Middle frontal gyrus (tissue), 1 donor: ENCODE measurements around the gene TMEM135.
"Not testable (repeated sequence)": the region's sequence is repeated elsewhere in the genome, so short reads cannot be mapped to it uniquely, and the experiment has no call there.

Experiments
- DNase-seq: peaks from one replicate; pipeline ENCODE4 v3.0.0-alpha.2; 2015; ENCODE audit warnings: low spot score; ENCODE audit errors: extremely low spot score

Gene TMEM135

DNA sequence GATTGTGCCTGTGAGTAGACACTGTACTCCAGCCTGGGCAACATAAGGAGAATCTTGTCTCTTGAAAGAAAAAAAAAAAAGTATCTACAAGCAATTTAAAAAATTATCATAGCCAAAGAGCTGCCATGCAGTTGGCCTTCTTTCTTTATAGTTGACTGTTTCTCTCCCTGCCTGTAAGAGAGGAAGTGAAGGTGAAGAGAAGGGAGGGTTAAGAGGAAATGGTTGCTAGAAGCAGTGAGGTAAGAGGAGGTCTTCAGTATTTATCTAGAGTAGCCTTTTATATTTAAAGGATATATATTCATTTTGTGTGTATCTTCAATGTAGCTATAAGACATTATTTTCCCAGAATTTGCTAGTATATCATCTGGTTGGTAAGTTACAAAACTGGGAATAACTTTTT, 217.9 kb downstream of the TMEM135 start:
- DNase-seq, result no peak

DNA sequence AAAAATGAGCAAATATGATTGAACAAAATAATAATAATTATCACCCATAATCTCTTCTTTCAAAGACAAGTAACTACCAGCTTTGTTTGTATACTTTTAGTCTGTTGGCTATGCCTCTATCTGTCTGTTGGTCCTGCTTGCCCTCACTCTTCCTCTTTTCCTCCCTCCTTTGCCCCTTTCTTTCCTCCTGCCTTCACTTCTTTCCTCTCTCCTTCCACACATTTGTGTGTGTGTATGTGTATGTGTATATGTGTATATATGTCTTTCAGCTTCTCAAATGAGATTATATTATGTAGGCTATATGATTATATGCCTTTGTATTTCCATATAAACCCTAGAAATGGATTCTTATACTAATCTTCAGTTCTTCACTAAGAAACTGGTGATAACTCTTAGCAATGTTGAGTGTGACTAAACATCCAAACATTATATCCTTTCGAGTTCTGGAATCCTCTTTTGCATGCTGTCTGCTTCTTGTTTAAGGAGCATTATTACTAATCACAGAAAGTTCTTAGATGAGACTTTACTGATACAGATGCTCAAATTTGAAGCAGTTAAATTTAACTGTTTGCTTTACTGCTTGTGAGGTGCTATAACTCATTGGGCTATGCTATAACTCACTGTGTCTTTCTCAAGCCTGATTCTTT, 219.1 kb downstream of the TMEM135 start:
- no peak for DNase-seq

DNA sequence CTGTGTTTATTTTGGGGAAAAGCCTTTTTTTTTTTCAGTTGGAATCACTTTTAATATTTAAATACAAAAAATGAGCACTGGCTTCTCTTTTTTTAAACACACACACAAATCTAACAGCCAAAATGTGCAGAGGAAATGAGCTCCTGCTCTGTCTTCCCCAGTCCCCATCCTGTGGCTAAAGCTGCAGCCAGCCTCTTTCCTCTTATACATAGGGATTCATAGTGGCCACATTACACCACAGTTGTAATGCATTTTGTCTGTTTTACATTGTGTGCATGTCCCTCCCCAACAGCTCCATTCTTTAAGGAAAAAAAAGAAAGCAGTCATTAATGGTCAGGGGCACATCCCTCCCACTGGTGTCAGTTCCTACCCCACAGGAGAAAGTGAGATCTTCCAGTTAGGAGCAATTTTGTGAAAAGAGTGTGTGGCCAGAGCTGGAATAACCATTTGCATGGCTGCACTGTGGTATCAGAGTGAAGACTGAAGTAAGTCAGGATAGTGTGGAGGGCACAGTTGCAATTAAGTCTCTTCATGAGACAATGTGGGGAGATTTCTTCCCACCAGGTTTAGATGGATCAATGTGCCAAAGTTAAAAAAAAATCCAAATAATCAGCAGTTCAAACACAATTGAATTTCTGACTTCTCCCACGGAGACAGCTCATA, 220.6 kb downstream of the TMEM135 start:
- DNase-seq, result no peak

DNA sequence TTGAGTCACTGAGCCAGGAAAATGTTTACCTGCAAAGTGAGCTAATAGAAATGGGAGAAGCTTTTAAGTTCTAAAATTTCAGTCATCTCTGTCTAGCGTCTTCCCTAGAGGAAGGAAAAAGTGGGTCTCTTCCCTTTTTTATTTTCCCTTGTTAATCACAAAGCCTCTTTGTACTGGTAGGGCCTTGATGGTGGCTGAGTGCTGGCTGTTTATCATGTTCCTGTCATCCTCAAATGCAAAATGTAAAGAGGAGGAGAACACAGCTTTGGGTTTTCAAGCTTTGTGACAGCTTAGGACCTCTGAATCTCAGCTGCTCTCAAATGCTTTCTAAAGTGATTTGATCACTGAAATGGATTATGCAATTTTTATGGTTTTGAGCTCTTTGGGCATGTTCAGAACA, 222.0 kb downstream of the TMEM135 start:
- DNase-seq, result no peak

DNA sequence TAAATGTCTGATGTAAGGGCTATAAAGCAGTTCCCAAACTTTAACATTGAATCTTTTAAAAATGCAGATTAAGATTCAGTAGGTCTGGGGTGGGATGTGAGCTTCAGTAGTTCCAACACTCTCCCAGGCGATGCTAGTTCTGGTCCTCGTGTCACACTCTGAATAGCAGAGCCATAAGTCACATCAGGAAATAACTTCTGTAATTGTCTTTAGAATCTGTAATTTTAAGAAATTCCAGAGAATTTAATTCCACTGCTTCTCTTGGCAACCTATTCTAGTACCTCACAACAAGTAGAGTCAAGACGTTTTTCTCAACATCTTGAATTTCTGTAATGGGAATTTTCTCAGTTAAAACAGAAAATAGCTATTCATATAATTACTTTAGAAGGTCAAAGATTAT, 223.1 kb downstream of the TMEM135 start:
- no peak for DNase-seq

DNA sequence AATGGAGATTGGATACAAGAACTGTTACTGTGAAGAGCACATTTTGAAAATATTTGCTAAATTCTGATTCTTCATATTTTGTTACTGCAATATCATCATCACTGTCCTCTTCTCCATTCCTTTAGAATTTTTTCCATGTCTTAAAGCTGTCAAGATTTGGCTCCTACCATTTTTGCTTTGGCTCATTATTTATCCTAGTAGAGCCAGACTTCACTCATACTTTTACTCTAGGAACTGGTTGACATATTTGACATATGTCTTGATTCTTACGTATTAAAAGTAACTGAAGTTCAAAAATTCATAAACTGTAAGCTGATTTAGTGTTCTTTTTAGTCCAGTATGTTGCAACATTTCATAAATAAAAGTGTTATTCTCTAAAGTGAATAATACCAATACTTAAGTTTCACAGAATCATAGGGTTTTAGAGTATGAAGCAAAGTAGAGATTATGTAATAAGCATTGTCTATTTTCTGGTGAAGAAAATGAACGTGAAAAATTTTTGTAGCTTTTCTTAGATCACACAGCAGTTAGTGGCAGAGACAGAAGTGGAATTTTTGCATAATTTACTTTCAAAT, 225.6 kb downstream of the TMEM135 start:
- no peak for DNase-seq

DNA sequence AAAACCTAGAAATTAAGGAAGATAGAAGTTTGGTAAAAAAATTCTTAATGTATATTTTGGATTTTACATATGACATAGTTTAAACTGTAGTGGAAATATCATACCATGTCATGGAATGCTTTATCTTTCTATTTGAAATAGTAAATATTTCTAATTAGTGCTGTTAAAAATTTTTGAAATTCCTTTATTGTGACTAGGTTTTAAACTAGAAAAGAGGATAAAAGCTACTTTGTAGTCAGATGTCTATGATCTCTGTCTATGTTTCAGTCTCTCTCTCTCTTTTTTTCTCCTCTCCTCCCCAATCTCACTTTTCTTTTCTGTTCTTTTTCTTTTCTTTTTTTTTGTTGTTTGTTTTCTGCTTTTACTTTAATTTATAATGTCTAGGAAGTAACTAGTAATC, 226.2 kb downstream of the TMEM135 start:
- no peak for DNase-seq

DNA sequence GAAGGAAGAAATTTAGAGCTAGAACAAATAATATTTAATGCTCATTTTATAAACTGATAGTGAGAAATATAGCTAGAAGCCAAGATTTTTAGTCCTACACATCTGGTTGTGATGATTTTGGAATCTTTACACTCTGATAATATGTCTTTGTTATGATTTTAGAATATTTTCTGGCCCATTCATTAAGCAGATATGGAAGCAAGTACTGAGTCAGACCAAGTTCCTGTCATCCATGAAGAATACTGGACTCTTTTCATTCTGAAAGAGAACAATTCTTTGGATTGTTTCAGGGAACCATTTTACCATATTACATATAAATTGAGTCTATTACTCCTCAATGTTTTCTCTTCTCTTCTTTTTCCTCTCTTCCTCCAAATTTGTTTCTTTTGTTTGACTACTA, 227.4 kb downstream of the TMEM135 start:
- DNase-seq, result no peak

DNA sequence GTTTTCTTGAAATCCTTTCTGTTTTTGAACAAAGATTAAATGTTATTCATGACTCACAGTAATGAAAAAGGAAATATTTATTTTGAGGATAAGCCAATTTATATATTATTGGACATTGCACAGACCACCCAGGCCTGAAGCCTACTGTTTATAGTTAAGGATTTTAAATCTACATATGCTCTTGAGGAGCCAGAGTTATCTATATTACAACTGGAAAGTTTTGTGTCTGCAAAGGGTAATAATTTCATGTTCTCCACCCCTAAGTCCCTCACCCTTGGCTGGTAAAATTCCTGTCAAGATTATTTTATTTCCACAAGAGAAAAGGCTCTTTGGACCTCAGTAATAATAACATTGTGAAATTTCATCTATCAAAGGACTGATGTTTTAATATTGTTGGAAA, 228.2 kb downstream of the TMEM135 start:
- DNase-seq, result no peak

DNA sequence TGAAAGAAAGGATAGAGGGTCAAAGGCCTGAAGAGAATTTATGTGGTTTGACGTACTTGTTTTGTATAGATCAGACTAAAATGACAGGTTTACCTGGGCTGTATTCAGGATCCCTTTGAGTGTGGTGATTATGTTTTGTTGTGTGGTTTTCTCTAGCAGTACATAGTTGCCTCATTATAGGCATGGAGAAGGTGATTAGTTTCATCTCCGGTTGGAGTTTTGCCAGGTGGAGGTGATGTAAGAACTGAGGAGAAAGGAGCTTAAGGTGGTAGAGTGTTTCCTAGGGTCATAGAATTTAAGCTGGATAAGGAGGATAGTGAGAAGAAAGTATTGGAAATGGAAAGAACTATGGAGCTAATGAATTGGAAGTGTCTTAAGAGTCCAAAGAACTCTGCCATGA, 229.0 kb downstream of the TMEM135 start:
- DNase-seq, result no peak

DNA sequence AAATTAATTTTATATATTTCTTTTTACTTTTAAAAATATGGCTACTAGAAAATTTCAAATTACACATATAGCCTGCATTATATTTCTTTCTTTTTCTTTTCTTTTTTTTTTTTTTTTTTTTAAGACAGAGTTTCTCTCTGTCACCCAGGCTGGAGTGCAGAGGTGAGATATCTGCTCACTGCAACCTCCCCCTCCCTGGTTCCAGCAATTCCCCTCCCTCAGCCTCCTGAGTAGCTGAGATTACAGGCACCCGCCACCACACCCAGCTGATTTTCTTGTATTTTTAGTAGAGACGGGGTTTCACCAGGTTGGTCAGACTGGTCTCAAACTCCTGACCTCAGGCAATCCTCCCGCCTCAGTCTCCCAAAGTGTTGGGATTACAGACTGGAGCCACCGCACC, 234.2 kb downstream of the TMEM135 start:
- not testable (repeated sequence) for DNase-seq

DNA sequence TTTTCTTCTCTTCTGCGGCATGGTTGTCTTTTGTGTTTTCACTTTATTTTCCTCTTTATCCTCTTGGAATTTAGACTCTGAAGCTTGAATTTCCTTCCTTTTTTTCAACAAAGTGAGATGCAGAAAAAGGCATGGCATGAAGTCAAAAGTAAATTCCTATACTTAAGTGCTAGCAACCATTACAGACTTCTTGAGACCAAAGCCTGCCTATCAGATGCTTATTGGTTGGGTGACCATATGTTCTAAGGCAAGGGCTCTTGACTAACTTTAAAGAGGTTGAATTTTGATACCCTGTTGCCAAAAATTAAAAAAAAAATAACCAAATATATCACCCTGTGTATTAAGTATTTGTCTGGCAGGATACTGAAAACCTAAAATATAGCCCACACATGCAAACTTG, 237.4 kb downstream of the TMEM135 start:
- no peak for DNase-seq

DNA sequence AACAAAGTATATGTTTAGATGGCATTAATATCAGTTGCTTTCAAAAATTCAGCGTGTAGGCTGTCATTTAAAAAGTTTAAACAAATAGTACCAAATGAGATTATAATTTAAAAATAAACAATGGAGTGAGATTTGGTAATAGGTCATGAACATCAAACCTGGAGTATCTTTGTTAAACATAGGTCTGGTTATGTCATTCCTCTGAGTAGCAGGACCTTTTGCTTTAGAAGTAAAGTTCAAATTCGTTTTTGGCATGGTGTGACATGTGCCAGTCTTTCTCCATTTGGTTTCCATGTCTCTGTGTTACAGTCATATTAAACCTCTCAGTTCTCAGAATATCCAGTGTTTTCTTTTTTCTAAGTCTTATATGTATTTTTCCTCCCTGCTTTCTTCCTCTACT, 242.4 kb downstream of the TMEM135 start:
- no peak for DNase-seq

DNA sequence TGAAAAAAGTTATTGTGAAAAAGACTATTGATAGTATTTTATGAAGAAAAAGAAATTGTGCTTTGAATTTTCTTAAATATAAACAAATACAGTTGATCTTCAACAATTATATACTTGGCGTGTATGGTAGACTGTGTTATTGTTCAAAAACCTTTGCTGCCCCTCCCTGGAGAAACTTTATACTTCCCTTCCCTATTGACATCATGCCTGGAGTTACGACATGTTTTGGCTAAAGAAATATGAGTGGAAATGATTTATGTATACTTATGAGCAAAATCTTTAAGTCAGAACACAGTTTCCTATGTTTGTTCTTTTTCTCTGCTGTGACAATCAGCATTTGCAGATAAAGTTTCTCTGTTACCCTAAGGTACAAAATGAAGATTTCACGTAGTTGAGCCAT, 243.8 kb downstream of the TMEM135 start:
- DNase-seq, result no peak

DNA sequence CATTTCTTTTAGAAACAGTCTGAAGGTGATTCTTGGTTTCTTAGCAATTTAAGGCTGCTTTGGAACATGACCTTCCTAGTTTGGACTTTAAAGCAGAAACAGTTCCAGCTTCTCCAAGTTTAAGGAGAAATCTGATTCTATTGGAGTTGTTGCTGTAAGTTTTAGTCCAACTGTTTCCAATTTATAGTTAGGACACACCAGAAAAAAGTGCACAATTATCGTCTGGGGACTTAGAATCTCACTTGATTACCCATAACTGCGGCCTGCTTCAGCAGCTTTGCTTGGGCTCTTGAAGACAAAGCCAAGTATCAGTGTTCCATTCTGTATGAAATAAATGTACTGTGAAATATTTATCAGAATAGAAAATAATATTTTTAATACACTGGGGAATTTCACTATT, 246.6 kb downstream of the TMEM135 start:
- no peak for DNase-seq

DNA sequence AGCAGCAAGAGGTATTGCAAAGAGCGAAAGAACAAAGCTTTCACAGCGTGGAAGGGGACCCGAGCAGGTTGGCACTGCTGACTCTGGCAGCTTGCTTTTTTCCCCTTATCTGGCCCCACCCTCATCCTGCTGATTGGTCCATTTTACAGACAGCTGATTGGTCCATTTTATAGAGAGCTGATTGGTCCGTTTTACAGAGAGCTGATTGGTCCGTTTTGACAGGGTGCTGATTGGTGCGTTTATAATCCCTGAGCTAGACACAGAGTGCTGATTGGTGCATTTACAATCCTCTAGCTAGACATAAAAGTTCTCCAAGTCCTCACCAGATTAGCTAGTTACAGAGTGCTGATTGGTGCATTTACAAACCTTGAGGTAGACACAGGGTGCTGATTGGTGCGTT, 247.9 kb downstream of the TMEM135 start:
- DNase-seq, result not testable (repeated sequence)

DNA sequence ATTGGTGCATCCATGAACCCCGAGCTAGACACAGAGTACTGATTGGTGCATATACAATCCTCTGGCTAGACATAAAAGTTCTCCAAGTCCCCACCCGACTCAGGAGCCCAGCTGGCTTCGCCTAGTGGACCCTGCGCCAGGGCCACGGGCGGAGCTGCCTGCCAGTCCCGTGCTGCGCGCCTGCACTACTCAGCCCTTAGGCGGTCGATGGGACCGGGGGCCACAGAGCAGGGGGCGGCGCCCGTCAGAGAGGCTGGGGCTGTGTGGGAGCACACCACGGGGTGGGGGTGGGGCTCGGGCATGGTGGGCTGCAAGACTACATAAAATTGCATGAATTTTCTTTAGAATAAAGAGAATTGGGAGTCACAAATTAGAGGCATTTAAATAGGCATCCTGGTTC, 248.6 kb downstream of the TMEM135 start:
- no peak for DNase-seq

DNA sequence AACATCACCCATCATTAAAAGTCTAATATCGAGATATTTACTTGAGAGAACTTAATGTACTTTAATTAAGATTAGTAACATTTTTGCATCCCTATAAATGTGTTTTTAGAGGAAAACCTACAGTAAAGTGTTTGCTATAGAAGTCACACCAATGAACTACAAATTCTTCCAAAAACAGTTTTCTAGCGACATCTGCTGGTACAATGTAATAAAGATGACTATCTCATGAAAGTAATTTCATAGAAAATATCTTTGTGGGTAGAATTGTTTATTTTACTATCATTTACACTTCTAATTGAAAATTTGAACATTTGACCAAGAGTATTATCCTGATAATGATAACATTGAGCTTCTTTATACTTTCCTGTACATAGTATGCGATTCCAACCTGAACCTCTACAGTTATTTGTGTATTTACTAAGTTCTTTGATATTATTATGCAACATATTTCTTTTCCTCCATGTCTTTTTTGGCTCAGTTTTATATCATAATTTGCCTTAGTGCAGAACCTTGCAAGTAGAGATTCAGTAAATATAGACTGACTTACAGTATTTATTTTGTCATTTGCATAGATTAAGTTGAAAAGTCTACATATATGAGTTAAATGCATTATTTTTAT, 252.7 kb downstream of the TMEM135 start:
- DNase-seq, result peak; percentile 58

DNA sequence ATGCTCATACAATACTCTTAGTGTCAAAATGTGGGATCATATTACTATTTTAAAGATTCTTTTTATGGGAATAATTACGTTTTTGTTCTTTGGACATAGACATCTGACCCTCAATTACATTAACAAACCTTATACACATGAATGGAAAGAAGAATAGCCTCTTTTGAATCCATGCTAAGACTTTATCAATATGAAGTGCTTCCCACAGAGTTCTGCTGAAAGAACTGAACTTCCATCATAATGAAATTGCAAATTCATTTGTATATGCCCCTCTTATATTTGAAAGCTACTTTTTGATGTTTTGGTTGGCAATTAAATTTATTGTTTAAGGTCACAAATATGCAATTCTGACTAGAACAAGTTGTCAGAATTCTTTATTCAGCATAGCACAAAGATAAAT, 254.9 kb downstream of the TMEM135 start:
- DNase-seq, result no peak

DNA sequence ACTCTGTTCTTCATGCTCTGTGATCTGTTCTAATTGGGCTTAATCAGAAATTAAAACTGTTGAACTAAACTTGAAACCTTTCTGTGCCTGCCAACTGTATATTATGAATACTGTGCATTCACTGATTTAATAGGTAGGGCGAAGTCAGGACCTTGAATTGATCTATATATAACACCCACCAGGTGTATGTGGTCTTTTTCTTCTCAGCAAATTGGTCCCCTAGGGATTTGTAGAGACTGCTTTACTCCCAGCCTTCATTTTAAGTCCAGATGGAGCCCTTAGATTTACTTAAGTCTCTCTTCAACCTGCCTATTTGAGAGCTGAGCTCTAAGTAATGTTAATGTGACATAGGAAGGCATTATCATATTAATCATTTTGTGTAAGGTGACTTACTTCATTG, 257.5 kb downstream of the TMEM135 start:
- no peak for DNase-seq

DNA sequence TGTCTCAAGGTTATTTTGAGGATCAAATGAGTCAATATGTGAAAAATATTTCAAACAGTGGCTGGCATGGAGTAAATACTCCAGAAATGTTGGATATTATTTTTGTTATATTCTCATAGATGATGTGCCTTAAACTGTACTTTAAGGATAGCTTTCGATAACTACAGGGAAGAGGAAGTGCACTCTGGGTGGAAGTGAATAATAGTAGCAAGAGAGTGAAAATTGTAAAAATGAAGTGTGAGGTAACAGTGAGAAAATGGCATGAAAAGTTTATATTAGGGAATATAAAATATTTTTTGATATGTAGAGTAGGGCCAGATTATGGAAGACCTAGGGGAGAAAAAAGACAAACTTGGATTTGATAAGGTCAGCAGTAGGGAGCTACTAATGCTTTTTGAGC, 258.9 kb downstream of the TMEM135 start:
- DNase-seq, result no peak

DNA sequence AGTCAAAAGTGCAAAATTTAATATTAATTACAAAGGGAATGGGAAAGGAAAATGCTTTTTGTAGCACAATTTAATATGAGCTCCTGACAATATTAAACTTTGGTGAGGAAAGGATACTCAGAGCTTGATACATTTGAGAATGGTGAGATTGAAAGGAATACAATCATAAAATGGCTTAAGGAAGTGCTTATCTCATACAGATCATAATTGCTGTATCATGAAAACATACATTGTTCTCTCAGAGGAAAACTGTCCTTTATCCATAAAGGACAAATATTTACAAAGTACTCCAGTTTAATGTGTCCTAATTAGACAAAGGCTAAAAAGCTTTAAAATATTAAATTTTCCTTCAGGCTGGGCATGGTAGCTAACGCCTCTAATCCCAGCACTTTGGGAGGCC, 260.4 kb downstream of the TMEM135 start:
- no peak for DNase-seq

DNA sequence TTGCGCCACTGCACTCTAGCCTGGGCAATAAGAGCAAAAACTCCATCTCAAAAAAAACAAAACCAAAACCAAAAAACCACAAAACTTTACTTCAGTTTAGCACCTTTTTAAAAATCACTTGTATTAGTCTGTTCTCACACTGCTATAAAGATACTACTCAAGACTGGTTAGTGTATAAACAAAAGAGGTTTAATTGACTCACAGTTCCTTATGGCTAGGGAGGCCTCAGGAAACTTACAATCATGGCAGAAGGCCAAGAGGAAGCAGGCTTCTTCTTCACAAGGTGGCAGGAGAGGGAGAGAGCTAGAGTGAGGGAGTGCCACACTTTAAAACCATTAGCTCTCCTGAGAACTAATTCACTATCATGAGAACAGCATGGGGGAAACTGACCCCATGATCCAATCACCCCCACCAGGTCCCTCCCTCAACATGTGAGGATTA, 261.3 kb downstream of the TMEM135 start:
- DNase-seq, result no peak
